Lung microvascular endothelial cell (primary cell): ENCODE results near the gene ATAD3B. TPM values are rescaled to one million over a fixed set of nuclear protein-coding genes. Genes with fewer than 3 reads are reported as not detected.
"Not testable (repeated sequence)": the region's sequence is repeated elsewhere in the genome, so short reads cannot be mapped to it uniquely, and the experiment has no call there.

ENCODE experiments used
- DNase-seq, 2 donors: peaks; one replicate each; pipeline versions ENCODE4 v3.0.0 to v3.0.0-alpha.2; 2010; ENCODE audit warnings: low read depth in 2 of 2
- total RNA-seq: library from RNA; depleted of rRNA; stranded (reverse); fragments of >200 nt; gene quantifications from 2 replicates; pipeline ENCODE4 v1.2.1, GENCODE V29; 2014

Gene ATAD3B, protein sequence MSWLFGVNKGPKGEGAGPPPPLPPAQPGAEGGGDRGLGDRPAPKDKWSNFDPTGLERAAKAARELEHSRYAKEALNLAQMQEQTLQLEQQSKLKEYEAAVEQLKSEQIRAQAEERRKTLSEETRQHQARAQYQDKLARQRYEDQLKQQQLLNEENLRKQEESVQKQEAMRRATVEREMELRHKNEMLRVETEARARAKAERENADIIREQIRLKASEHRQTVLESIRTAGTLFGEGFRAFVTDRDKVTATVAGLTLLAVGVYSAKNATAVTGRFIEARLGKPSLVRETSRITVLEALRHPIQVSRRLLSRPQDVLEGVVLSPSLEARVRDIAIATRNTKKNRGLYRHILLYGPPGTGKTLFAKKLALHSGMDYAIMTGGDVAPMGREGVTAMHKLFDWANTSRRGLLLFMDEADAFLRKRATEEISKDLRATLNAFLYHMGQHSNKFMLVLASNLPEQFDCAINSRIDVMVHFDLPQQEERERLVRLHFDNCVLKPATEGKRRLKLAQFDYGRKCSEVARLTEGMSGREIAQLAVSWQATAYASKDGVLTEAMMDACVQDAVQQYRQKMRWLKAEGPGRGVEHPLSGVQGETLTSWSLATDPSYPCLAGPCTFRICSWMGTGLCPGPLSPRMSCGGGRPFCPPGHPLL
- total RNA-seq = 13.5 and 19.4 TPM in 2 replicates

DNA sequence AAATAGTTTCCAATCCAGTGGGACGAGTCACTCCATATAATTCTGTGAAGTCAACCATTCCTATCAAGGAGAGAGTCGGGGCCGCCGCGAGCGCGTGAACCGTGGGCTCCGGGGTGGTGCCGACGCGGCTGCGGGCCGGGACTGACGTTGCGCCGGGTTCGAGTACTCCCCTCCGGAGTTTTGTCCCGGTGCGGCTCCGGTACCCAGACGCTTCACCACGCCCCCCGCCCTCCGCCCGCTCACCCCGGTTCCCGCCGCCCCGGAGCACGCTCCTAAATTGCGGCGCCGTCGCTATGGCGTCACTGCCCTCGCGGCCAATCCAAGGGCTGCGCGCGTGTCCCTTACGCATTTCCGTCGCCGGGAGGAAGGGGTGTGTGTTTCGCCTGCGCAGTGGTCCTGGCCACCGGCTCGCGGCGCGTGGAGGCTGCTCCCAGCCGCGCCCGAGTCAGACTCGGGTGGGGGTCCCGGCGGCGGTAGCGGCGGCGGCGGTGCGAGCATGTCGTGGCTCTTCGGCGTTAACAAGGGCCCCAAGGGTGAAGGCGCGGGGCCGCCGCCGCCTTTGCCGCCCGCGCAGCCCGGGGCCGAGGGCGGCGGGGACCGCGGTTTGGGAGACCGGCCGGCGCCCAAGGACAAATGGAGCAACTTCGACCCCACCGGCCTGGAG is at the start of gene ATAD3B:
TSS of gene ATAD3B (plus strand) at position 377 of the 664 bp plus-strand sequence. CDS start at position 497, 120 bp downstream.
- peak; percentile 95 to 96 for DNase-seq

DNA sequence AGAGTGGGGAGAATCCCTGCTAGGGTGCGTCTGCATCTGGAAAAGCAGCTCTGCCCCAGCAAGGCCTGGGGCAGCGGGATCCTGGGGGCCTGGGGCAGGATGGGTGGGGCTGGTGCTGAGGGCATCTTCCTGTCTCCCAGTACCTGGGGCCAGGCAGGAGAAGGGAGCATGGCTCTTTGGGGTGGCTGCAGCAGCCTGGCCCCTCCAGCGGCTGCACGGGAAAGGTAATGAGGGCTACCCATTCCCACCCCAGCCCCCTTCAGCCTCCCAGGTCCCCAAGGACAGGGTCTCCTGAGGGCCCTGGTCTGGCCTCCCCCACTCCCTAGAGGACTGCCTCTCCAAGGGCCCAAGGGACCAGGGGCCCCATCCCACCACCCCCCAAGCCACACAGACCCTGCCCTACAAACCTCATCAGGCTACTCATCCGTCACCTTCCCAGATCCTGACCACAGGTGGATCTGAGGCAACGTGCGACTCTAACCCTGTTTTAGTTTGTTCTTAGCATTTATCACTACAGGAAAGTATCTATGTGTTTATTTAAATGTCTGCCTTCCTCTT is 49.6 kb upstream of the ATAD3B start:
- DNase-seq = no peak

DNA sequence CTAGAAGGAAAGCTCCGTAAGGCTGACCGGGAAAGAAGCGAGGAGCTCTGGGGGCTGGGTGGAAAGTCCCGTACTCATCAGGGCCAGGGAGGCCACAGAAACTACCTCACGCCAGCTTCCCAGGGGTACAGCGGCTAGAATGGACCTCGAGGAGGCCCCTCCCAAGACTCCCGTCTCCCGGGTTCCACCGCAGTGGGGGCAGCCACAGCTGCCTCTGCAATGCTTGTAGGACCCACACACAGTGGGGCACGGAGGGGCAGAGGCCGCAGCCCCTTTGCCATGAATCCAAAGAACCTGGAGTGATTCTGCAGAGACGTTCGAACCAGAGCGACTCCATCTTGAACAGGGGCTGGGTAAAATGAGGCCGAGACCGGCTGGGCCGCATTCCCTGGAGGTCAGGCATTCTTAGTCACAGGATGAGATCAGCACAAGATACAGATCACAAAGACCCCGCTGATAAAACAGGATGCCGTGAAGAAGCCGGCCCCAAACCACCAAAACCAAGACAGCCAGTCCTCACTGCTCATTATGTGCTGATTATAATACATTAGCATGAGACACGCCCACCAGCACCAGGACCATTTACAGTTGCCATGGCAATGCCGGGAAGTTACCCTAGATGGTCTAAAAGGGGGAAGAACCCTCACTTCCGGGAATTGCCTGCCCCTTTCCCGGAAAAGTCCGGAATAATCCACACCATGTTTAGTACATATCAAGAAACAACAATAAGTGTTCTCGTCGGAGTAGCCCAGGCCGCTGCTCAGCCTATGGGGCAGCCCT is 48.9 kb upstream of the ATAD3B start:
- no peak for DNase-seq

DNA sequence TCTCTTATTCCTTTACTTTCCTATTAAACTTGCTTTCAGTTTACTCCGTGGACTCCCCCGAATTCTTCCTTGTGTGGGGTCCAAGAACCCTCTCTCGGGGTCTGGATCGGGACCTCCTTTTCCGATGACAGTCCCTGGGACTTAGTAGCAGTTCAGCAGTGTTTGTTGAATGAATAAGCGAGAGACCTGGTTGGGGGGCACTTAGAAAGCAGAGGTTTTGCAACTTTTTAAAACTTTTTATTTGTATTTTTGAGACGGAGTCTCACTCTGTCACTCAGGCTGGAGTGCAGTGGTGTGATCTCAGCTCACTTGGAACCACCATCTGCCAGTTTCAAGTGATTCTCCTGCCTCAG is 48.3 kb upstream of the ATAD3B start:
- DNase-seq = no peak

DNA sequence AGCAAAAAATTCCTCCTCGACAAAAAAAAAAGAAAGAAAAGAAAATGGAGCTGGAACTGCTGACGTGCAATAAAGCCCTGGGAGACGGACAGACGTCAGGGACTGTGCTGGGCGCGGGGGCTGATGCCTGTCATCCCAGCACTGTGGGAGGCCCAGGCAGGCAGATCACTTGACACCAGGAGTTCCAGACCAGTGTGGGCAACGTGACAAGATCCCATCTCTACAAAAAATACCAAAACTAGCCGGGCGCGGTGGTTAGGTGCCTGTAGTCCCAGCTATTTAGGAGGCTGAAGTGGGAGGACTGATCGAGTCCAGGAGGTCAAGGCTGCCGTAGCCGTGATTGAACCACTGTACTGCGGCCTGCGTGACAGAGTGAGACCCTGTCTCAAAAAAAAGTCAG is 46.9 kb upstream of the ATAD3B start:
- no peak for DNase-seq

DNA sequence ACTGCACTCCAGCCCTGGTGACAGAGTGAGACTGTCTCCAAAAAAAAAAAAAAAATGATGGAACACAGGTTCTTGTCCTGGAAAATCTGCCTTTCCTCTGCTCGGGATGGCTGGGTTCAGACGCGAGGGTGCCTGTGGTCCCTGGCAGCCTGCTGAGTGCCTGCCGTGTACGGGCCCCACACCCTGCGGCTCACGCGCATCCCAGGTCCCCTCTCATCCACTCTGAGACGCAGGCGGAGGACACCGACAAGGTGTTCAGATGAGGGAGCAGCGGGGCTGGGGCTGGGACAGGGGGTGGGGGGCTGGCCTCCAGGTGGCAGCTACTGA is 46.2 kb upstream of the ATAD3B start:
- no peak for DNase-seq

DNA sequence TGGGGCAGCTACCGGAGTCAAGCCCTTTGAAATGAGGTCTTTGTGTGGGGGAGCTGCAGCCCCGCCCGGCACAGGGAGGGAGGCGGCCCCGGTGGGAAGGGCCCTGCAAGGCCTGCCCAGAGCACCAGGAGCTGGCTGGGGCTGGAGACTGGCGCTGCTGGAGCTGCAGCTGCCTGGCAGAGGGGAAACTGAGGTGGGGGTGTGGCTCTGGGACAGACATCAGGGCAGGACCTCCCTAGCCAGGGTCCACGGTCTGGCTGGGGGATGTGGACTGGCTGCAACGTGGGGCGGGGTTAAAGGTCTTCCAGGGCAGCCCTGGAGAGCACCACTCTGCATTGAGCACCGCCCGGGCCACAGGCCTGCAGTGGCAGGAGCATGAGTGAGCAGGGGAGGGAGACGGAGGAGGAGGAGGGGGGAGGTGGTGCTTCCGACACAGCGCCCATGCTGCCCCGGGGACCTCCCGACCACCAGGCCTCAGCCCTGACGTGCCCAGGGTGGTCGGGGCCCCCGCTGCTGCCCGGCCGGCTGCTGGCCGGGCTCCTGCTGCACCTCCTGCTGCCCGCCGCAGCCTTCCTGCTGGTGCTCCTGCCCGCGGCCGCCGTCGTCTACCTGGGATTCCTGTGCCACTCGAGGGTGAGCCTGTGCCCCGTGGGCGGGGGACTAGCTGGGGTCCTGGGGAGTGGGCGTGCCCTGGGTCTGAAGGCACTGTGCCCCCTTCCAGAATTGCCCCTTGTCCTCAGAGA is 45.6 kb upstream of the ATAD3B start:
- no peak for DNase-seq

DNA sequence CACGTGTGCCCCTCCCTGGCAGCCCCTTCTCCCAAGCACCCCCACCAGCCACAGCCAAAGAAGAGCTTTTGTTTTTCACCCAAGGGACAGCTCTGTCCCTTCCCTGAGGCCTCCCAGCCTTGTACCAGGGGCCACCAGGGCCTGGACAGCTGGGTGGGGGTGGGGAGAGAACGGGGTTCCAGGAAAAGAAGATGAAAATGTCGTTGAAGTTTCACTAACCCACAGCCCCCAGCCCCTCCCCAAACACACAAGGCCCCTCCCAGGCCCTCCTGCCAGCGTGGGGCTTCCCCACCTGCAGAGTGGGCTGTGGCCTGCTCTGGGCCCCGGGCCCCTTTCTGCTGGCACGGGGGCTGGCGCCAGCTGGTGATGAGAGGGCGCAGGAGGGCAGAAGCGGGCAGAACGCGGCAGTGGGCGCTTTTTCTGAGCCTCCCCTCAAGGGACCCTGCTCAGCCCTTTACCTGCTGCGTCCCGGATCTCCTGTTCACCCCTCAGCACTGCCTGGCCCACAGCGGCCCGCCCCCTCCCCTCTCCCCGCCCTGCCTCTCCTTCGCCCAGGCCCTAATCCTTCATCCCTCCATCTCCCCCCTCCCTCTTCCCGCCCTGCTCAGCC is 45.0 kb upstream of the ATAD3B start:
- DNase-seq = no peak

DNA sequence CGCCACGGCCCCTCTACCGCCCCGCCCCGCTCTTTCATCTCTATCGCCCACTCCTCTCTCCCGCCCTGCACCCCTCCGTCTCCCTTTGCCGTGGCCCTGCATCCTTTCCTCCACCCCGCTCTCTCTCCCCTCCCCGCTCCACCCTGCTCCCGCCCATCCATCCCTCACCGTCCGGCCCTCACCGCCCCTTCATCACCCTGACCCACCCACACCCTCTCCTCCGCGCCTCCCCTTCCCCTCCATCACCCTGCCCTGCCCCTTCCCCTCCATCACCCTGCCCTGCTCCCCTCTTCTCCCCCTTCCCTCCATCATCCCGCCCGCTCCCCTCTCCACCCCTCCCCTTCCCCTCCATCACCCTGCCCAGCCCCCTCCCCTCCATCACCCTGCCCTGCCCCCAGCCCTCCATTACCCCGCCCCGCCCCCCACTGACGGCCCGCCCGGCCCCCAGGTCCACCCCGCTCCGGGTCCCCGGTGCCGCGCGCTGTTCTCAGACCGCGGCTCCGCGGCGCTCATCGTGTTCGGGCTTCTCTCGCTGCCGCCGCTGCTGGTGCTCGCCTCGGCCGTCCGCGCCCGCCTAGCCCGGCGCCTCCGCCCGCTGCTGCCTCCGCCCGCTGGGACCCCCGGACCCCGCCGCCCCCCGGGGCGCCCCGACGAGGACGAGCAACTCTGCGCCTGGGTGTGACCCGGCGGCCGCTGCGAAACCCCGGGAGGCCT is 44.3 kb upstream of the ATAD3B start:
- DNase-seq = no peak

DNA sequence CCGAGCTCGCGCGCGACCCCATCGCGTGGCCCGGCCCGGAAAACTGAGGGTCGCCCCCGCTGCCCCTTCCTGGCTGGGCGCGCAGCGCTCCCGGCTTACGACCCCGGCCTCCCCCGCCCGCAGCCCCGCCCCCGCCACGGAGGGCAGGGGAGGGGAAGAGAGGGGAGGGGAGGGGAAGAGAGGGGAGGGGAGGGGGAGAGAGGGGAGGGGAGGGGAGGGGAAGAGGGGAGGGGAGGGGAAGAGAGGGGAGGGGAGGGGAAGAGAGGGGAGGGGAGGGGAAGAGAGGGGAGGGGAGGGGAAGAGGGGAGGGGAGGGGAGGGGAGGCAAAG is 43.8 kb upstream of the ATAD3B start:
- DNase-seq = no peak

DNA sequence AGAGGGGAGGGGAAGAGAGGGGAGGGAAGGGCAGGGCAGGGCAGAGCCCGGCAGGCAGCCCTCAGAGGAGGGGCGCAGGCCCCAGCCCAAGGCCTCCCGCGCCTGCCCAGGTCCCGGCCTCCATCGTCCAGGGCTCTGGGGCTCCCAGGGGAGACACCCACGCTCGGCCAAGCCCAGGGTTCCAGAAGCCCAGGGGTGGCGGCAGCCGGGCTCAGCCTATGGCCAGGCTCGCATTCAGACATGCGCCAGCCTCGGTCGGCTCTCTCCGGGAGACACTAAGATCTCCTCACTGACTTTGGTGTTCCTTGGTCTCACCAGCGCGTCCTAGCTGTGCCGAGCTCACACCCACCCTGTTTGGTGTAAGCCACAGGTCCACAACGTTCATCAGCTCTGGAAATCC is 43.4 kb upstream of the ATAD3B start:
- DNase-seq = no peak

DNA sequence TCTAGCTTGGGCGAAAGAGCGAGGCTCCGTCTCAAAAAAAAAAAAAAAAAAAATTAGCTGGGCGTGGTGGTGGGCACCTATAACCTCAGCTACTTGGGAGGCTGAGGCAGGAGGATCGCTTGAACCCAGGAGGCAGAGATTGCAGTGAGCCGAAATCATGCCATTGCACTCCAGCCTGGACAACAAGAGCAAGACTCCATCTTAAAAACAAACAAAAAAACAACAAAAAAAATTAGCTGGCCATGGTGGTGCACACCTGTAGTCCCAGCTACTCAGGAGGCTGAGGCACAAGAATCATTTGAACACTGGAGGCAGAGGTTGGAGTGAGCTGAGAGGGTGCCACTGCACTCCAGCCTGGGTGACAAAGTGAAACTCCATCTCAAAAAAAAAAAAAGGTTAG is 42.6 kb upstream of the ATAD3B start:
- DNase-seq = not testable (repeated sequence)

DNA sequence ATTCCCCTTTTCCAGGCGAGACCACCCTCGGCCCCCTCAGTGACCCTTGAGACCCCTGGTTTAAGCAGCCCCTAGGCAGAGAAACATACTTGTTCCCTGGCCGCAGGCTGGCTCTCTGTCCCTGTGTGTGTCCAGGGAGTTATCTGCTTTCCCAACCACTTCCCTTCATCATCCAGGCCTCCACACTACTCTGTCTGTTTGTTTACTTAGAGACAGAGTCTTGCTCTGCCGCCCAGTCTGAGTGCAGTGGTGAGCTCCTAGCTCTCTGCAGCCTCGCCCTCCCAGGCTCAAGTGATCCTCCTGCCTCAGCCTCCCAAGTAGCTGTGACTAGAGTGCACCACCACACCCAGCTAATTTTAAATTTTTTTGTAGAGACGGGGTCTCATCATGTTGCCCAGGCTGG is 41.9 kb upstream of the ATAD3B start:
- peak; percentile 55 to 82 for DNase-seq

DNA sequence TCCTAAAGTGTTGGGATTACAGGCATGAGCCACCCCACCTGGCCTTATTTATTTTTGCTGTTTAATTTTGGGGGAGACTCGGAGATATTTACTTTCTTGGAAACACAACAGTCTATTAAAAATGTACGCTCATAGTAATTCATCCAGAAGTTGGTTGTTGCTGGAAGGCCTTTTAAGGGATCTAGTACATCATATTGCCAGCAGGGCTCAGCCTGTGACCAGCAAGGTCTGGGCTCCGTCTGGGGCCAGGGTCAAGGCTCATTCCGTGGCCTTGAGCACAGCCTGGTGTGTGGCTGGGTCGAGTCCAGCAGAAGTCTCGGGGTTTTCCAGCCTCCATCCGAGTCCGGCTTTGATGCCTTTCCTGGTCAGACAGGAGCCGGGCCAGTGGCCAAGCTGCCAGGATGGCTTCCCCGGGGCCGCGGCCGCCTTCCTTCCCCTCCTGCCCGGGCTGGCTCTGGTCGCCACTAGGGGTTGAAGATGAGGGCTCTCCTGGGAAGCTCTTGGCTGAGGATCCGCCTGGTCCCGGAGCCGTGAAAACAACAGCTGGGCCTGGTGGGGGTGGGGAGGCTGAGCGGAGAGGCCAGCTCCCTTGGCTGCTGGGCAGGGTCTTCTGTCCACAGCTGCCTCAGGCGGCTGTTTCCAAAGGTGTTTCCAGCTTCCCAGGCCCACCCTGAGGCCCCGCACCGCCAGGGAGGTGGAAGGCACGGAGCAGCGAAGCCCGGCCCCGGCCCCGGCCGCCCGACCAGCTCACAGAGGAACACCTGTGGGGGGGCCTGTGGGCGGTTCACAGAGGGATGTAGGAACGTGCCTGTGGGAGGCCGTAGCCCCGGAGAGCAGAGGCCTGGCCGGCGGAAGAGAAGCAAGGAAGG is 41.2 kb upstream of the ATAD3B start:
- DNase-seq = peak; percentile 85 to 88

DNA sequence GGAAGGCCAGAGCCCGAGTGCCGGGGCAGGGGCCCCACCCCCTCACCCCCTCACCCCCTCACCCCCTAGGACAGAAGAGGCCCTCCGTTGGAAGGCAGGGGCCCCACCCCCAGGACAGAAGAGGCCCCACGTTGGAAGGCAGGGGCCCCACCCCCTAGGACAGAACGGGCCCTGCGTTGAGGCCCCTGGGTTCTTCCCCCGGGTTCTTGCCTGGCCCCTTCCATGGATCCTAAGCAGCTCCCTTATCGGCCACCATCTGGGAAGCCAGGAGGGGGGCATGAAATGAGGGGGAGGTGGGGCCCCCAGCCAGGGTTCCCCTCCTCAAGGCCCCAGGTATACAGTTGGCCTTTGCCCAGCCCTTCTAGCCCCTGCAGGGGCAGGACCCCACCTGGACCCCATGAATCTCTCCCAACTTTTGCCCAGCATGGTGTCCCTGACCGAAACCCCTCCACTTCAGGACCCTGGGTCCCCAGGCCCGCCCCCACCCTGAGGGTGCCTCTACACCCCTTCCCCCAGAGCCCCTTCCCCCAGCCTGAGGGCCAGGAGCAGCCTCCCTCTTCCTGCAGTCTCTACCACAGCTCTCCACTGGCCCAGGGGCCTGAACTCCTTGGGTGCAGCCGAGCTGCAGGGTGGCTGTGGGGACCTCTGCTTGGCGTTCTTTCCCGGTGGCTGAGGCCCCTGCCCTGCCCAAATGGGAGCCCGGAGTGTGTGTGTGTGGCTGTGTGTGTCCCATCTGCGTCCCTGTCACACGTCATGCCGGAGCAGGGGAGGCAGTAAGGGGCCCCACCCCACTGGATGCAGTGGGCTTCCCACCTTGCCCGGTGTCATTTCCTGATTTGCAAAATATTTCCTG is 40.3 kb upstream of the ATAD3B start:
- no peak for DNase-seq

DNA sequence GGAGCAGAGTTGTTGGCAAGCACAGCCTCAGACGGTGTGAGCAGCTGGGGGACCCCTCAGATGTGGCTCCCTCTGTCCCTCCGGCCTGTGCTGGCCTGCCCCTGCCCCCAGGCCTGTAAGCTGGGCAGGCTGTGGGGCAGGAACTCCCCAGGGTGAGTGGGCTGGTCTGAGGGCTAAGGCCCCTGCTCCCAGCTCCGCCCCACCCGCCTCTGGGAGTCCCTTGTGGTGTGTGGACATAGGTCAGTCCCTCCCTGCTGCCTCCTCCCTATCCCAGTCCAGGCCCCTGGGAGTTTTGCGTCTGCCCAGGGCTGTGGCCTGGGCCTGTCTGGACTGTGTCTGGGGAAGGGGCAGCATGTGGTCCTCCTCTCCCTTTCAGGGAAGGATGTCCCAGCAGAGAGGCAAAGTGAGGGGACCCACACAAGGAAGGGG is 39.7 kb upstream of the ATAD3B start:
- DNase-seq = no peak

DNA sequence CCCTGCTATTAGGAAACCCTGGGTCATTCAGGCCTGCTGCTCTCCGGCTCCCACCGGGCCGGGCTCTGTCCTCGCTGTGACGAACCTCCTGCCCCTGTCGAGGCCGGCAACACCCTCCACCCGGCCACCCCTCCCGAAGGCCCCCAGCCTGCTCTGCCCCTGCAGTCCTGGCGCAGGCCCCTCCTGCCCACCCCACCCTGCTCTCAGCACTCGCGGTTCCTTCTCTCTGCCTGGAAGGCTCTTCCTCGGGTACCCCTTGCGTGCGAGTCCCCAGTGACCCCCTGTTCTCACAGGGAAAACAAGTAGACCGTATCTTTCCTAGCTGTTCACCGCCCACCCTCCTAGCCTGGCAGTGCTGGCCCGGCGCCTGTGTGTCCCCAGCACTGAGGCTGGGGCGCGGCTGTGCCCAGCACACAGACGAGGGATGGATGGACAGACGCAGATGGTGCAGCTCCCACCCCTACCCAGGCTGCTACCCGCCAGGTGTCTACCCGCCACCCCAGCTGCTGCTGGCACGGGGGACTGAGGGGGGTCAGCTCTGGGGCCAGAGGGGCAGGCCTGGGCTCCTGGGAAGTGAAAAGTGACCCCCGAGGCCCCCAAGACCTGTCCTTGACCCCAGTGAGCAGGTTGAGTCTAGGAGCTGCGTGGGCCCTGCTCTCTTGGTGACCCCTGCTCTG is 39.2 kb upstream of the ATAD3B start:
- no peak for DNase-seq
